Posterior vena cava (tissue), 2 donors: ENCODE results near the gene LRIG1. TPM values are rescaled to one million over a fixed set of nuclear protein-coding genes. Genes with fewer than 3 reads are reported as not detected.
"Not testable (repeated sequence)": the region's sequence is repeated elsewhere in the genome, so short reads cannot be mapped to it uniquely, and the experiment has no call there.

Source experiments
- DNase-seq: peaks from one replicate; pipeline ENCODE4 v3.0.0-alpha.2; 2020; ENCODE audit warnings: low spot score
- intact Hi-C, 2 donors: fragments of 100-400 bp; cut with DNase I; formaldehyde crosslinking; loops; one replicate each; pipeline versions ENCODE4 v1.14.1 to v1.14.2; 2022 to 2023
- total RNA-seq, 2 donors: library from RNA; stranded (reverse); fragmentation: NEBNext Ultra II Directional; extraction: Animal tissue kit (Norgen Biotek cat#: 25700); gene quantifications; one replicate each; pipeline ENCODE4 v1.2.1, GENCODE V29; 2021
- donor health status: DM: yes; HTN: yes; CAD: no.
- donor health status: DM: yes; HTN: yes; CAD: no.

LRIG1 gene
- total RNA-seq, 2 donors from 2014 or later, result 55.7 to 83.8 TPM

- intact Hi-C loops, result no loop called here
- DNase-seq, result no peak
Measured at GRCh38 chr3:66433522-66433782, 67.4 kb downstream of the LRIG1 start.

GRCh38 chr3:66432767-66433521 is 67.9 kb downstream of the LRIG1 start:
- no peak for DNase-seq
- intact Hi-C loops, result no loop called here

- no peak for DNase-seq
- intact Hi-C loops, result no loop called here
Measured at GRCh38 chr3:66432041-66432766, 68.6 kb downstream of the LRIG1 start.

GRCh38 chr3:66431494-66431893 is 69.3 kb downstream of the LRIG1 start:
- DNase-seq, result no peak
- intact Hi-C loops, result no loop called here

GRCh38 chr3:66430876-66431275 is 69.9 kb downstream of the LRIG1 start:
- intact Hi-C loops, result no loop called here
- no peak for DNase-seq

GRCh38 chr3:66428733-66429132 is 72.1 kb downstream of the LRIG1 start:
- intact Hi-C loops, result no loop called here
- no peak for DNase-seq

GRCh38 chr3:66427951-66428474 is 72.8 kb downstream of the LRIG1 start:
- no peak for DNase-seq
- intact Hi-C loops, result no loop called here

- DNase-seq, result no peak
- intact Hi-C loops, result no loop called here
Measured at GRCh38 chr3:66427352-66427751, 73.5 kb downstream of the LRIG1 start.

- intact Hi-C loops, result no loop called here
- no peak for DNase-seq
Measured at GRCh38 chr3:66426135-66426534, 74.7 kb downstream of the LRIG1 start.

- intact Hi-C loops, result no loop called here
- no peak for DNase-seq
Measured at GRCh38 chr3:66425576-66426114, 75.2 kb downstream of the LRIG1 start.

- intact Hi-C loops, result no loop called here
- DNase-seq, result no peak
Measured at GRCh38 chr3:66425032-66425431, 75.8 kb downstream of the LRIG1 start.

- intact Hi-C loops, result loop anchor here in 1 of 2 donors (1.0 kb wide), 1 partner anchor 10 kb away; no protein-coding TSS in a partner anchor
- no peak for DNase-seq
Measured at GRCh38 chr3:66423791-66424190, 77.0 kb downstream of the LRIG1 start.

- intact Hi-C loops, DNase-seq: not testable (repeated sequence)
Measured at GRCh38 chr3:66421893-66422292, 78.9 kb downstream of the LRIG1 start.

- DNase-seq, intact Hi-C loops: not testable (repeated sequence)
Measured at GRCh38 chr3:66421144-66421543, 79.7 kb downstream of the LRIG1 start.

GRCh38 chr3:66419036-66419435 is 81.8 kb downstream of the LRIG1 start:
- no peak for DNase-seq
- intact Hi-C loops, result no loop called here

GRCh38 chr3:66418475-66418931 is 82.3 kb downstream of the LRIG1 start:
- no peak for DNase-seq
- intact Hi-C loops, result no loop called here

GRCh38 chr3:66416556-66417304 is 84.1 kb downstream of the LRIG1 start:
- intact Hi-C loops, result no loop called here
- DNase-seq, result no peak

GRCh38 chr3:66415867-66416428 is 84.9 kb downstream of the LRIG1 start:
- no peak for DNase-seq
- intact Hi-C loops, result no loop called here

- intact Hi-C loops, result no loop called here
- DNase-seq, result no peak
Measured at GRCh38 chr3:66414846-66415245, 86.0 kb downstream of the LRIG1 start.
